Endodermal cell (in vitro differentiated cells): ENCODE results near the gene KLHL14. TPM values are rescaled to one million over a fixed set of nuclear protein-coding genes. Genes with fewer than 3 reads are reported as not detected.

Experiments used
- DNase-seq: peaks from one replicate; pipeline ENCODE4 v3.0.0-alpha.2; 2017
- H3K27ac ChIP-seq: 2 replicates; pipeline ENCODE4 v1.5.1; 2013; ENCODE audit warnings: mild to moderate bottlenecking, low read depth, low read length, moderate library complexity
- H3K27me3 ChIP-seq: 2 replicates; pipeline ENCODE4 v1.6.1; 2013; ENCODE audit warnings: mild to moderate bottlenecking, low read length, moderate library complexity; ENCODE audit not compliant: insufficient read depth, control insufficient read depth, poor library complexity, severe bottlenecking
- H3K36me3 ChIP-seq: 2 replicates; pipeline ENCODE4 v1.7.0; 2013; ENCODE audit warnings: mild to moderate bottlenecking, low read length, moderate library complexity; ENCODE audit not compliant: control insufficient read depth, insufficient read depth
- H3K4me1 ChIP-seq: one replicate; pipeline ENCODE4 v1.7.0; 2013; ENCODE audit warnings: low read length; ENCODE audit not compliant: control insufficient read depth, insufficient read depth
- H3K4me3 ChIP-seq: 2 replicates; pipeline ENCODE4 v1.5.1; 2013; ENCODE audit warnings: mild to moderate bottlenecking, low read length, moderate library complexity
- H3K9ac ChIP-seq: 2 replicates; pipeline ENCODE4 v1.6.1; 2013; ENCODE audit warnings: mild to moderate bottlenecking, low read length, moderate library complexity; ENCODE audit not compliant: poor library complexity, severe bottlenecking; ENCODE audit errors: extremely low read depth
- H3K9me3 ChIP-seq: 2 replicates; pipeline ENCODE4 v1.6.1; 2013; ENCODE audit warnings: mild to moderate bottlenecking, low read length, moderate library complexity; ENCODE audit not compliant: control insufficient read depth
- H3K27ac Mint-ChIP-seq: 2 replicates; pipeline ENCODE4 v1.8.0; 2020; ENCODE audit warnings: mixed read lengths
- H3K27me3 Mint-ChIP-seq: 2 replicates; pipeline ENCODE4 v1.8.0; 2021; ENCODE audit warnings: mild to moderate bottlenecking, mixed read lengths; ENCODE audit not compliant: insufficient read depth
- H3K36me3 Mint-ChIP-seq: 2 replicates; pipeline ENCODE4 v1.8.0; 2020; ENCODE audit warnings: low read depth, mixed read lengths
- H3K4me1 Mint-ChIP-seq: 2 replicates; pipeline ENCODE4 v1.8.0; 2020; ENCODE audit warnings: mixed read lengths
- H3K4me3 Mint-ChIP-seq: 2 replicates; pipeline ENCODE4 v1.8.0; 2020; ENCODE audit warnings: mild to moderate bottlenecking, moderate library complexity, mixed read lengths
- H3K9me3 Mint-ChIP-seq: 2 replicates; pipeline ENCODE4 v1.8.0; 2020; ENCODE audit warnings: mild to moderate bottlenecking, mixed read lengths
- WGBS, 2 experiments: methylation state at CpG; one replicate each; pipeline versions ENCODE4 v1.1.5 to v1.1.7; 2013; ENCODE audit warnings: missing lambda C conversion rate in 2 of 2, mixed read lengths in 1 of 2; ENCODE audit not compliant: insufficient coverage in 1 of 2, insufficient read length in 1 of 2; 5-methylcytosine and 5-hydroxymethylcytosine counted together
- total RNA-seq, 2 donors: library from RNA; stranded (reverse); fragmentation: NEBNext Ultra II Directional in 1 of 2; extraction: Animal tissue kit (Norgen Biotek cat#: 25700) in 1 of 2; gene quantifications; 2 replicates in 1 of 2; 3 replicates in 1 of 2; pipeline ENCODE4 v1.2.1, GENCODE V29; 2021
- TF ChIP-seq, protein P1 (sequence below): fragments of 200-600 bp; sonication (generic); conservative IDR thresholded peaks from 2 replicates; pipeline ENCODE4 v1.5.0; 2021; ENCODE audit warnings: antibody characterized with exemption, mild to moderate bottlenecking

Gene KLHL14
- total RNA-seq, 2 donors from 2014 or later: 4.2 TPM

DNA sequence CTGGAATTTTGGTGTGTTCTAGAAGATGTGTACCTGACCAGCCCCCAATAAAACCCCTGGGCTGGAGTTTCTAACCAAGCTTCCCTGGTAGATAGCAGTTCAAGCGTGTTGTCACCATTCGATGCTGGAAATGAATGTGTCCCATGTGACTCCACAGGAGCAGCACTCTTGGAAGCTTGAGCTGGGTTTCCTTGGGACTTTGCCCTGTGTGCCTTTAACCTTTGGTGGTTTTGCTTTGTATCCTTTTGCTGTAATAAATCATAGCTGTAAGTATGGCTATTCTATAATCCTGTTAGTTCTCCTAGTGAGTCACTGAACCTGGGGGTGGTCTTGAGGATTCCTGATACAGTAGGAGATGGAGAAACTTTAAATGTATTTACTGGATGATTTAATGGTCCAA, 65.2 kb downstream of the KLHL14 start:
- 90 to 92% methylated on average over 2 of the region's 2 CpGs for WGBS, 2 experiments
- H3K4me3 ChIP-seq: no peak overlapping the region
- H3K27me3 Mint-ChIP-seq: no peaks in the 10 kb centered on the region
- H3K9me3 Mint-ChIP-seq: no peaks in the 10 kb centered on the region
- no peaks in the 10 kb centered on the region for H3K36me3 ChIP-seq
- no peaks in the 10 kb centered on the region for H3K27me3 ChIP-seq
- no peak for DNase-seq
- no peaks in the 10 kb centered on the region for H3K9me3 ChIP-seq
- no peaks in the 10 kb centered on the region for H3K4me1 ChIP-seq
- no peaks in the 10 kb centered on the region for H3K4me1 Mint-ChIP-seq
- H3K4me3 Mint-ChIP-seq: no peak overlapping the region
- TF ChIP-seq, protein P1, sequence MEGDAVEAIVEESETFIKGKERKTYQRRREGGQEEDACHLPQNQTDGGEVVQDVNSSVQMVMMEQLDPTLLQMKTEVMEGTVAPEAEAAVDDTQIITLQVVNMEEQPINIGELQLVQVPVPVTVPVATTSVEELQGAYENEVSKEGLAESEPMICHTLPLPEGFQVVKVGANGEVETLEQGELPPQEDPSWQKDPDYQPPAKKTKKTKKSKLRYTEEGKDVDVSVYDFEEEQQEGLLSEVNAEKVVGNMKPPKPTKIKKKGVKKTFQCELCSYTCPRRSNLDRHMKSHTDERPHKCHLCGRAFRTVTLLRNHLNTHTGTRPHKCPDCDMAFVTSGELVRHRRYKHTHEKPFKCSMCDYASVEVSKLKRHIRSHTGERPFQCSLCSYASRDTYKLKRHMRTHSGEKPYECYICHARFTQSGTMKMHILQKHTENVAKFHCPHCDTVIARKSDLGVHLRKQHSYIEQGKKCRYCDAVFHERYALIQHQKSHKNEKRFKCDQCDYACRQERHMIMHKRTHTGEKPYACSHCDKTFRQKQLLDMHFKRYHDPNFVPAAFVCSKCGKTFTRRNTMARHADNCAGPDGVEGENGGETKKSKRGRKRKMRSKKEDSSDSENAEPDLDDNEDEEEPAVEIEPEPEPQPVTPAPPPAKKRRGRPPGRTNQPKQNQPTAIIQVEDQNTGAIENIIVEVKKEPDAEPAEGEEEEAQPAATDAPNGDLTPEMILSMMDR: no peak
- no peak overlapping the region for H3K27ac ChIP-seq
- H3K27ac Mint-ChIP-seq: no peak overlapping the region
- no peak overlapping the region for H3K9ac ChIP-seq
- H3K36me3 Mint-ChIP-seq: no peaks in the 10 kb centered on the region

DNA sequence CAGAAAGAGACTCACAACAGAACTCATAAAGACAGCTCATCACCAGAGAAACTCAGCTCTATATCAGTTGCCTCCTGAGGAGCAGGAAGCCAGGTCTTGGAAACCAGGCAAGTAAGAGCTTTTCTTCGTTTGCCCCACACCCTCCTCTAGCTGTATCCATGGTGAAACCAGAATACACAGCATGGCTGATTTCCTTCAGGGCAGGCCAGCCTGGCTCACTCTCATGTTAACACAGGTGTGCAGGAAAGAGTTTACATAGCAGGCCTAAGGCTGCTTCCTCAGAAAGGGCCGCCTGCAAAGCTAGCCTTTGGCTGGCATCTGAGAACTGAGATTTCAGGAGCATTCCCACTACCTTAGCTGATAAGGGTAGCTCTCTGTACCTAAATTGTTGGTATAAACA, 65.7 kb downstream of the KLHL14 start:
- TF ChIP-seq, protein P1: no peak
- no peaks in the 10 kb centered on the region for H3K9me3 ChIP-seq

DNA sequence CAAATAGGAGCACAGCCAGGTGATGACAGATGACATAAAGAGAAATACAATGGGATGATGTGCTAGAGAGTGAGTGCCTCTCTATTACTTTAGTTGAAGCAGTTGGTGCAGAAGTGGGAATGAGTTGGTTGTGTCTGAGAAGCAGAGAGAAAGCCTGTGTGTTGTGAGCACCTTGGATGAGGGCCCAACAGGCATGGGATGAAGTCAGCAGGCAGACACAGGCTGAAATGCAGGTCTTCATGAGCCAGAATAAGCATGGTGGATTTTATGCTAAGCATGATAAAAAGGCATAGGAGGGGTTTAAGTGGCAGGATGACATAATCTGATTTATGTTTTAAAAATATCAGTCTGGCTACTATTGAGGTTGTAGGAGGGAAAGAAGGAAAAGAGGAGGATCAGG, 71.5 kb downstream of the KLHL14 start:
- no peaks in the 10 kb centered on the region for H3K9me3 ChIP-seq
- no peak overlapping the region for H3K4me3 Mint-ChIP-seq
- no peak overlapping the region for H3K4me3 ChIP-seq
- no peak overlapping the region for H3K9ac ChIP-seq
- TF ChIP-seq, protein P1: no peak
- no peaks in the 10 kb centered on the region for H3K27me3 ChIP-seq
- no peak overlapping the region for H3K27ac ChIP-seq
- H3K36me3 Mint-ChIP-seq: no peaks in the 10 kb centered on the region
- H3K36me3 ChIP-seq: no peaks in the 10 kb centered on the region
- H3K27ac Mint-ChIP-seq: no peak overlapping the region
- H3K9me3 Mint-ChIP-seq: no peaks in the 10 kb centered on the region
- H3K27me3 Mint-ChIP-seq: no peaks in the 10 kb centered on the region
- no peak for DNase-seq
- H3K4me1 Mint-ChIP-seq: no peaks in the 10 kb centered on the region
- H3K4me1 ChIP-seq: no peaks in the 10 kb centered on the region

More for the DNA sequence above, 65.7 kb downstream of the KLHL14 start:
- Histone ChIP-seq H3K9ac (no peak overlapping the region), H3K36me3 (no peaks in the 10 kb centered on the region), H3K27me3 (no peaks in the 10 kb centered on the region), H3K4me3 (no peak overlapping the region), H3K4me1 (no peaks in the 10 kb centered on the region), H3K27ac (no peak overlapping the region)
- no peak for DNase-seq
- Mint-ChIP-seq H3K4me3 (no peak overlapping the region), H3K36me3 (no peaks in the 10 kb centered on the region), H3K27me3 (no peaks in the 10 kb centered on the region), H3K4me1 (no peaks in the 10 kb centered on the region), H3K27ac (no peak overlapping the region), H3K9me3 (no peaks in the 10 kb centered on the region)
- WGBS, 2 experiments: 86 to 95% methylated on average over 1 to 2 of the region's 2 CpGs
